ENCODE measurements around the gene PPP6R1.
A peak's percentile ranks its signal among the peaks of the same experiment; 100 is the strongest.

Gene PPP6R1

GRCh38 chr19:55261671-55262126 lies 2.9 kb upstream of the PPP6R1 start:
- in situ Hi-C loops (cut with MboI; ENCODE audit: low sequenced_read_pairs, unreplicated experiment), result no loop called here
- TF ChIP-seq CTCF (IDR thresholded peaks at IDR 0.05; ENCODE audit: borderline replicate concordance, control extremely low read depth, extremely low read depth, insufficient read depth, missing control alignments), result no peak
- DNase-seq (ENCODE audit: low spot score), result no peak

GRCh38 chr19:55259540-55260210 lies 858 bp upstream of the PPP6R1 start:
- in situ Hi-C loops (cut with MboI; ENCODE audit: low sequenced_read_pairs, unreplicated experiment), result no loop called here
- DNase-seq (ENCODE audit: low spot score), result no peak
- TF ChIP-seq CTCF (IDR thresholded peaks at IDR 0.05; ENCODE audit: borderline replicate concordance, control extremely low read depth, extremely low read depth, insufficient read depth, missing control alignments), result no peak

GRCh38 chr19:55258476-55258827 lies 365 bp downstream of the PPP6R1 start:
- no peak for TF ChIP-seq CTCF (IDR thresholded peaks at IDR 0.05; ENCODE audit: borderline replicate concordance, control extremely low read depth, extremely low read depth, insufficient read depth, missing control alignments)
- peak; percentile 77 for DNase-seq (ENCODE audit: low spot score)
- in situ Hi-C loops (cut with MboI; ENCODE audit: low sequenced_read_pairs, unreplicated experiment), result no loop called here

GRCh38 chr19:55257461-55258420 lies 1.1 kb downstream of the PPP6R1 start:
- in situ Hi-C loops (cut with MboI; ENCODE audit: low sequenced_read_pairs, unreplicated experiment), result no loop called here
- no peak for TF ChIP-seq CTCF (IDR thresholded peaks at IDR 0.05; ENCODE audit: borderline replicate concordance, control extremely low read depth, extremely low read depth, insufficient read depth, missing control alignments)
- no peak for DNase-seq (ENCODE audit: low spot score)

- TF ChIP-seq CTCF (IDR thresholded peaks at IDR 0.05; ENCODE audit: borderline replicate concordance, control extremely low read depth, extremely low read depth, insufficient read depth, missing control alignments), result no peak
- DNase-seq (ENCODE audit: low spot score), result no peak
- in situ Hi-C loops (cut with MboI; ENCODE audit: low sequenced_read_pairs, unreplicated experiment), result no loop called here
Measured at GRCh38 chr19:55256562-55257460, 2.0 kb downstream of the PPP6R1 start.
